Activated effector memory CD4-positive, alpha-beta T cell treated with anti-CD3 and anti-CD28 coated beads, Interleukin-2, amount 50 U/mL, for 16 hours (primary cell): Measurements from ENCODE around the gene SSX5.
"Not testable (repeated sequence)": the region's sequence is repeated elsewhere in the genome, so short reads cannot be mapped to it uniquely, and the experiment has no call there.

ENCODE experiments used
- DNase-seq: peaks from one replicate; pipeline ENCODE4 v3.0.0-alpha.2; 2020

SSX5 gene, protein sequence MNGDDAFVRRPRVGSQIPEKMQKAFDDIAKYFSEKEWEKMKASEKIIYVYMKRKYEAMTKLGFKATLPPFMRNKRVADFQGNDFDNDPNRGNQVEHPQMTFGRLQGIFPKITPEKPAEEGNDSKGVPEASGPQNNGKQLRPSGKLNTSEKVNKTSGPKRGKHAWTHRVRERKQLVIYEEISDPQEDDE

GRCh38 chrX:48196745-48197201, at the start of gene SSX5:
Gene SSX5, minus strand, starts transcription at chrX:48196795. Its CDS starts 1,437 bp downstream, at chrX:48195358.
- DNase-seq: no peak

DNA sequence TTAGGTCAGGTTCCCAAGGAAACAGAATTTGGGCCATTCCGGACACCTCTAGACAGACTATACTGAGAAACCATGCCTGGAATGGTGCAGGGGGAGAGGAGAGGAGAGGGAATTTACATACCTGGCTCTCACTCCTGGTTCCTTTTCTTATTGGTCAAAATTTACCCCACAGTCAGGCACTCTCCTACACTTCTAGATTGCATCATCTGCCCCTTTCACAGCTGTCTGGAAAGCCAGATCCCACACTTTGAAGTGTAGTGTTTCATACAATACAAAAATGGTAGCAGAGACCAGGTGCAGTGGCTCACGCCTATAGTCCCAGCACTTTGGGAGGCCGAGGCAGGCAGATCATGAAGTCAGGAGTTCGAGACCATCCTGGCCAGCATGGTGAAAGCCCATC, 27.6 kb upstream of the SSX5 start:
- DNase-seq: not testable (repeated sequence)

- DNase-seq: not testable (repeated sequence)
Observed at GRCh38 chrX:48214341-48214740, 17.7 kb upstream of the SSX5 start.

- not testable (repeated sequence) for DNase-seq
Observed at GRCh38 chrX:48190024-48190423, 6.6 kb downstream of the SSX5 start.

DNA sequence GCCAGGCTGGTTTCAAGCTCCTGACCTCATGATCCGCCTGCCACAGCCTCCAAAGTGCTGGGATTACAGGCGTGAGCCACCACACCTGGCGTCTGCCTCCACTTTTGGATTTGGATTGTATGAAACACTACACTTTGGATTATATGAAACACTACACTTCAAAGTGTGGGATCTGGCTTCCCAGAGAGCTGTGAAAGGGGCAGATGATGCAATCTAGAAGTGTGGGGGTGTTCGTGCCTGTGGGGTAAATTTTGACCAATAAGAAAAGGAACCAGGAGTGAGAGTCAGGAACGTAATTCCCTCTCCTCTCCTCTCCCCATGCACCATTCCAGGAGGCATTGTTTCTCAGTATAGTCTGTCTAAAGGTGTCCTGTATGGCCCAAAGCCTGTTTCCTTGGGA, 14.7 kb downstream of the SSX5 start:
- DNase-seq: not testable (repeated sequence)

GRCh38 chrX:48180811-48181210, 15.8 kb downstream of the SSX5 start:
- DNase-seq: no peak

- DNase-seq: no peak
Observed at GRCh38 chrX:48179691-48180090, 16.9 kb downstream of the SSX5 start.

GRCh38 chrX:48166322-48166721, 30.3 kb downstream of the SSX5 start:
- DNase-seq: not testable (repeated sequence)

GRCh38 chrX:48165241-48165640, 31.4 kb downstream of the SSX5 start:
- no peak for DNase-seq

- no peak for DNase-seq
Observed at GRCh38 chrX:48156014-48156413, 40.6 kb downstream of the SSX5 start.

DNA sequence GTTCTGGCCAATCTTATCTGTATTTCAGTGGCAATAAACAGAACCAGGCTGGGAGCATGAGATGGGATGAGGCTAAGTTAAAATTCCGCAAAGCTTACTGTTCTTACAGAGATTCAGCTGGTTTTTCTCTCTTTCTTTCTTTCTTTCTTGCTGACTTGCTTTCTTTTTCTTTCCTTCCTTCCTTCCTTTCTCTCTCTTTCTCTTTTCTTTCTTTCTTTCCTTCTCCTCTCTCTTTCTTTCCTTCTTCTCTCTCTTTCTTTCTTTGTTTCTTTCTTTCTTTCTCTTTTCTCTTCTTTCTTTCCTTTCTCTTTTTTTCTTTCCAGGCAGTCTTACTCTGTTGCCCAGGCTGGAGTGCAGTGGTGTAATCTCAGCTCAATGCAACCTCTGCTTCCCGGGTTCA, 41.8 kb downstream of the SSX5 start:
- no peak for DNase-seq

DNA sequence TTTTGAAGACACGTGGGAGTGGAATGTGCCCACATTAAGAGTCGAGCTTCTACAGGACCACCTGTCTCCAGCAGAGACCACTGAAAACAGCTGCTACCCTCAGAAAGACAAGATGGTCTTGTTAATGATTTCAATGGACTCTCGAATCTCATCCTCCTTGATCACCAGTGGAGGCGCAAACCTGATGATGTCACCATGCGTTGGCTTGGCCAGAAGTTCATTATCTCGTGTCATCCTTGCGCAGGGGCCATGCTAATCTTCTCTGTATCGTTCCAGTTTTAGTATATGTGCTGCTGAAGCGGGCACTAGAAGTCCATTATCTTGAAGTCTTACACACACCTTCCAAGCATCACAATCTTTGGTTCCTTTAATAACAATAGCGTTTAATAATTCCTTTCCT, 42.8 kb downstream of the SSX5 start:
- DNase-seq: no peak

- peak; percentile 74 for DNase-seq
Observed at GRCh38 chrX:48142697-48143096, 53.9 kb downstream of the SSX5 start.

GRCh38 chrX:48141810-48142508, 54.6 kb downstream of the SSX5 start:
- not testable (repeated sequence) for DNase-seq

- DNase-seq: not testable (repeated sequence)
Observed at GRCh38 chrX:48139076-48139475, 57.5 kb downstream of the SSX5 start.
